ENCODE results near the gene JAG2.

Gene JAG2

DNA sequence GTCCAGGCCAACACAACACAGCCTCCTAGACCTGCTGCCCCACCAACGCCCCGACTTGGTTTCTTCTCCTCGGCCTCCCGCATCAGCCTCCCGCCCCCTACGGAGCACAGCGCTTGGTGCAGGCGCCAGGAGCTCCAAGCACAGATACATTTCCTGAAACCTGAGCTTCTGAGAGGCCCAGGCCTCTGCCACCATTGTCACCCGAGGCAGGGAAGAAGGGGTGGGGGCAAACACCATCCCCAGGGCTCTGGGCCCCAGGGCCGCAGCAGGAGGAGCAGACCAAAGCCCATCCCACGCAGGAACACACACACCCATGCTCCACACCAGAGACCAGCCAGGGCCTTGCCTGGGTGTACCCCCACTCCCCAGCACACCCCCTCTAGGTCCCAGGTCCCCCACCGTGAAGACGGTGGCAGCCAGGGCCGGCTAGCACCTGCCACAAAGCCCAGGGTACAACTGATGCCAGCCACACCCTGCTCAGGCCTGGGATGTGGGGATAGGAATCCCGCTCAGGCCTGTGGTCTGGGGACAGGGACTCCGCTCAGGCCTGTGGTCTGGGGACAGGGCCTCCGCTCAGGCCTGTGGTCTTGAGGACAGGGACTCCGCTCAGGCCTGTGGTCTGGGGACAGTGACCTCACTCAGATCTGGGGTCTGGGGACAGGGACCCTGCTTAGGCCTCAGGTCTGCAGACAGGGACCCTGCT lies 5.4 kb downstream of the JAG2 start:
- DNase-seq, result no peak

DNA sequence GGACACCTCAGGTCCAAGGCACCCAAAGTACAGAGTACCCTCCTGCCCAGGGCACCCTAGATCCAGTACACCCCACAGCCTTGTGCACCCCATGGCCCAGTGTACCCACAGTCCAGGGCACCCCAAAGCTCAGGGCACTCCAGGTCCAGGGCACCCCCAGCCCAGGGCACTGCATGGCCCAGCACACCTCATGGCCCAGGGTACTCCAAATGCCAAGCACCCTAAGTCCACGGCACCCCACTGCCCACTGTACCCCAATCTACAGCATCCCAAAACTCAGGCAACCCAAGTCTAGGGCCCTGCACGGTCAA lies 6.0 kb downstream of the JAG2 start:
- no peak for DNase-seq

DNA sequence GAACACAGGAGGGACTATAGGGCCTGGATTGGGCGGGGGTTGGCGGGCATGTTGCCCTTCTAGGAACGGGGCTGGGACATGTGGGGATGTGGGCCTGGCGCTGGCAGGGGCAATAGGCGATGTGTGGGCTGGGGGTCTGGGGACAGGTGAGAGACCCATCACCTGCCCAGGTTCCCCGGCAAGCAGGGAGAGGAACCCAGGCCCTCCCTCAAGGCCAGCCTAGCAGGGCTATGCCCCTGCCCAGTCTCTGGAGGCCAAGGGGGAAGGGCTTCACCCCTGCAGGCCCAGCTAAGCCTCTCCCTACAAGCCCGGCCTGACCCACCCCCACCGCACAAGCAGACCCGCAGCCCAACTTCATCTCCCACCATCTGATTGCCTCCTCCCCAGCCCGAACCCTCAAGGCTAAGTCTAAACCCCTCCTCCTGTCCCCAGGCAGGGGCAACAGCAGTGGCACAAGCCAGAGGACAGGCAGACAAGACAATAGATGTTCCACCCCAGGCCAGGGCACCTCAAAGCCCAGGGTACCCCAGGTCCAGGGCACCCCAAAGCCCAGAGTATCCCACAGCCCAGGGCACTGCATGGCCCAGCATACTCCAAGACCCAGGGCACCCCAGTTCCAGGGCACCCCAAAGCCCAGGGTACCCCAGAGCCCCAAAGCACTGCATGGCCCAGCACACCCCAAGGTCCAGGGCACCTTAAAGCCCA lies 6.5 kb downstream of the JAG2 start:
- no peak for DNase-seq

DNA sequence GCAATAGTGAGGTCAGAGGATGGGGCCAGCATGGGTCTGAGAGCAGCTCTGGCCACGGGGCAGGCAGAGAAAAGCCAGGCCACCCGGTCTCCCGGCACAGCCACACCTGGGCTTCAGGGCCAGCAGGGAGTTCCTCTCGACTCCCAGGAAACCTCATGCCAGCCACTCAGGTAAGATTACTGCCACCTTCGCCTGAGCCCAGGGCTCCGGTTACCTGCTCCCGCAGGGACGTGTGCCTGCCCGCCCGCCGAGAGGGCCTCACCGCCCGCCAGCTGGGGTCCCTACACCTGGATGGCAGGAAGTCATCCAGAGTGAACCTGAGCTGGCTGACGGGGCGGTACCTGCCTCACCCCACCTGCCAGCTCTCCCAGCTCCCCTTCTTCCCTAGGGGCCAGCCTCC lies 7.3 kb downstream of the JAG2 start:
- DNase-seq, result no peak

DNA sequence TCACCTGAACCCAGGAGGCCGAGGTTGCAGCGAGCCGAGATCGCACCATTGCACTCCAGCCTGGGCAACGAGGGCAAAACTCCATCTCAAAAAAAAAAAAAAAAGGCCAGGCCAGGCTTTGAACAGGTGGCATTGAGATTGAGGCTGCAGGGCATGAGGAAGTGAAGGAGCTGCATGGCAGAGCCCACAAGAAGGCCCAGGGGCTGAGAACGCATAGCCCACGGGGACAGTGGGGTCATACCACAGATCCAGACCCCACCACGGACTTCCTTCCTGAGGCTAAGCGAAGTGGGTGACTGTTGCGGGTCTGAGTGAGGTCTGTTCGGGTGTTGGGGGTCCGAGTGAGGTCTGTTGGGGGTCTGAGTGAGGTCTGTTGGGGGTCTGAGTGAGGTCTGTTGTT lies 7.8 kb downstream of the JAG2 start:
- no peak for DNase-seq

DNA sequence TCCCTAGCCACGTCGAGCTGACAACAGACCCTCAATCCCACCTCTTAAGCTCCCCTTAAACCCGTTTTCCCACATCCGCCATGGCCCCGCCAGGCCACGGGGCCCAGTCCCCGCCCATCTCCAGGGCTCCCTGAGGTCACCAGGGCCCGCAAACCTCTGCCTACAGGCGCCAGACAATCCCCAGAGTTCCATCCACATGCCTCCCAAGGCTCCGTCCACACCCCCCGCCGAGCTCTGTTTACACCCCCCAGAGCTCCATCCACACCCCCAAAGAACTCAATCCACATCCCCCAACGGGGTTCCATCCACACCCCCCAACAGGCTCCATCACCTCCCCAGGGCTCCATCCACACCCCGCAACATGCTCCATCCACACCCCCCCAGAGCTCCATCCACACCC lies 9.2 kb downstream of the JAG2 start:
- DNase-seq, result no peak

DNA sequence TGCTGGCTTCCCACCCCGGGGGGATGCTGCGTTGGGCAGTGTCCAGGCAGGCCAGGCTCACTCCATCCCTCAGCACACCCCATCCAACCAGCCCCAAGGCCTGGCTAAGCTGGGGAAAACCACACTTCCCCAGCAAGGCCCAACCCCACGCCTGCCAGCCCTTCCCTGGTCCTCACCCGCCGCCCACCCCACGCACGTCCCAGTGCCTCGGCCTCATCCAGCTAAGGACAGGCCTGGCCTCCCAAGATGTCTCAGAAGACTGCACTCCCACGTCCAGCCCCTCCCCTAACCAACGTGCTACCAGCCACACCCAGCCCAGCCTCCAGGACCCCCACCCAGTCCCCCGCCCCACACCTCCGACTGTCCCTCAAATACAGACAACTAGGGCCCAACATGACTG lies 9.8 kb downstream of the JAG2 start:
- no peak for DNase-seq

DNA sequence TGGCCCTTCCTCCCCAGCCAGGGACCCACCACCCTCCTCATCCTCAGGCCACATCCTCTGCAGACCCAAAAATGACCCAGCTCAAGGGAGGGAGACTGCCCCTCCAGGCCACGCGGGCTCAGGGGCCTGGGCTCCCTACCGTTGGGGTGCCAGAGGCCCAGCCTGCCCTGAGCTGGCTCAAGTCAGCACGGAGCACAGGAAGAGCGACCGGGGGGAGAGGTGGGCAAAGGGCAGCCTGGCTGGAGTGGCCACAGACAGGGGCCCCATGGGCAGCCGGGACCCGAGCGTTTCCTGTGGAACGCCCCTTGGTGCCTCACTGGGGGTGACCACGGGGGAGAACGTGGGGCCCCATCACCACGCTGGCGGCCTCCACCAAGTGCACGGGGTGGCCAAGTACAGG lies 10.7 kb downstream of the JAG2 start:
- DNase-seq, result no peak

DNA sequence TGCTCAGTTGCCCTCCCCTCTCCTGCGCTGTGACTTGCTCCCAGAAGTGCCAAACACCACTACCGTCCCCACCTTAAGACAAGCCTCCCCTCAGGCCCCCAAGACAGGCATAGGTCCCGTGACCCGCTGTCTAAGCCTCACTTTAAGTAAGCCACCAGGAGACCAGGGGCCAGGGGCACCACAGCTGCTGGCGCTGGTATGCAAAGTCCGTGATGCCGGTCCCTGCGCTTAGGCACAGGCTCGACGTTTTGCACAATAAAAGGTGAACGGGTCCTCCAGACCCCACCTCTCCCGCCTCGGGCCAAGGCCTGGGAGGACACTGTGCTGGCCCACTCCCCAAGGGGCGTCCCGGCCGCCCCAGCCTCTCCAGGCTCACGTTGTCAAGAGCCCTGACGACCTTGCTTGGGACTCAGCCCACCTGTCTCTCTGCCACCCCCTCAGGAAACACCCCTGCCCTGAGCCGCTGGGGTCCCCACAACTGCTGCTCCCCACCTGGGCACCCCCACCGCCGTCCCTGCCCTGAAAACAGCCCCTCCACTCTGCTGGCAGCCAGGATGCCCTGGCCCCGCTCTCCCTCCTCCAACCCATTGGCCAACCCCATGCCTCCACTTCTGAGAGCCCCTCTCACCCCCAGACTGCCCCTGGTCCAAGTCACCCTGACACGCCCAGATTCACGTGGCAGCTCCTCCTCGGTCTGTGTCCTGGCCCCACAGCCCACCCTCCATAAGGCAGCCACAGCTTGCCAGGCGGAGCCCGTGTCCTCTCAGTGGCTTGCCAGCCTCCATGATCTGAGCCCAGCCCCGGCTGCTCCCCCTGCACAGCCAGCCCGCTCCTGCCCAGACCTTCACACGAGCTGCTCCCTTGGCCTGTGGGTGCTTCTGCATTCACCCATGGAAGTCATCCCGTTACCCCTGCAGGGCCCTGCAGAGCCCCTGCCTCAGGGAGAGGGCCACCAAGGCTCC lies 11.9 kb downstream of the JAG2 start:
- DNase-seq, result no peak

DNA sequence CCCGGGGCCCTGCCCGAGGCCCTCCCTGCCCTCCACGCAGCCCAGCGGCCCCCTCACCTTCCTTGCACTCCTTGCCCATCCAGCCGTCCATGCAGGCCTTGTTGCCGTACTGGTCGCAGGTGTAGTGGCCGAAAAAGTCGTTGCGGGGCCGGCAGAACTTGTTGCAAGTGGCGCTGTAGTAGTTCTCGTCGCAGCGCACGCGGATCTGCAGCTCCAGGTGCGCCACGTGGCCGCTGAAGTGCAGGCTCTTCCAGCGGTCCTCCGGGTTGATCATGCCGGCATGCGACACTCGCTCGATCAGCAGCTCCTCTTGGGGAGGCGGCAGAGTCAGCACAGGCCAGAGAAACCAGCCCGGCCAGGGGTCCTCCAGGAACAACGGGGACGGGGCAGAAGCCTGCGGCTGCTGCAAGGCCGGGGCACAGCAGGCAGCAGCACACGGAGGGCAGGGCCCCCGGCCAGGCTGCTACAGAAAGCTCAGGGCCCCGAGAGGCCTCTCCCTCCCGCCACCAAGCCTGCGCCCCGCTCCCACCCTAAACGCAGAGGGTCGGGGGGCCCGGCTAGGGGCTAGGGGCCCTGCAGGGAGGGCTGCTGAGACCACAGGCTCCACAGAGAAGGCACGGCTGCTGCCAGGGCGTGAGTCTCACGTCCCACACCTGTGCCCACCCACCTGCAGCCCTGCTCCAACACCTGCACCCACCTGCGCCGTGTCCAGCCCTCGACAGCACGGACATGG lies 12.7 kb downstream of the JAG2 start:
- no peak for DNase-seq

DNA sequence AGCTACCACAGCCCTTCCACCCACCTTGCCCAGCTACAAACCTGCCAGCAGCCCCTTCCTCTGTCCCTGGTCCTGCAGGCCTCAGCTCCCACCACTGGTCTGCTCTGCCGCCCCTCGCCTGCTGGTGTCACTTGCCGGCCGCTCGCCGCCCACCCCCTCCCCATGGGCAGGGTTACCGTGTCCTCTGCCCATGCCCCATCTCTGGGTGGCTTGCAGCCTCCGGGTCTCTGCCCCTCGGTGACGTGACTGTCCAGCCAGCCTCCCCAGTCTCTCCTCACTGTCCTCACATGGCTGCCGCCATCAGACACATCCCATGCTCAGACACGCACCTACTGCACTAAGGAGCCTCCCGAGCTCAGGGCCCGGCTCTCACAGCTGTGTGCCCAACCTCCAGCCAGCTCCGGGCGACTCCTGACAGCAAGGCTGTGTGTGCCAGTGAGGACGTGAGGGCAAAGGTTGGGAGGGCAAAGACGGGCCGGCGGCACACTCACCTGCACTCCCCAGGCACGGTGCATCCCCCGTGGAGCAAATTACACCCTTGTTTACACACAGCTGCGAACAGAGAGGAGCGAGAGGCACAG lies 13.4 kb downstream of the JAG2 start:
- DNase-seq, result no peak

DNA sequence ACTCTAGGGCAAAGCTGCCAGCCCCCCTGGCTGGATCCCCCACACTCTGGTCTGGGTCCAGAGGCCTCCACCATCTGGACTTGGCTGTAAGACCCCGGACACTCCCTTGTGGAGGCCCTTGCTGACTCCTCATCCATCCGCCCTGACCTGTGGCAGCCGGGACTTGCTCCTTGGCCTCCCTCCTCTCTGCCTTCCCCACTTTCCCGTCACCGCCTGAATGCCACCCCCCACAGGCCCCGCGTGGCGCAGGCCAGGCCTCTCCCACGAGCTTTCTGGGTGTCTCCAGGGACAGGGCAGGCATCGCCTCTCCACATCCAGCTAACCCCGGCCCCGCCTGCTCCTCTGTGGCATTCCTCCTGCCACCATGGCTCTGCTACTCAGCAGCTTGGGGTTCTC lies 14.1 kb downstream of the JAG2 start:
- DNase-seq, result no peak

DNA sequence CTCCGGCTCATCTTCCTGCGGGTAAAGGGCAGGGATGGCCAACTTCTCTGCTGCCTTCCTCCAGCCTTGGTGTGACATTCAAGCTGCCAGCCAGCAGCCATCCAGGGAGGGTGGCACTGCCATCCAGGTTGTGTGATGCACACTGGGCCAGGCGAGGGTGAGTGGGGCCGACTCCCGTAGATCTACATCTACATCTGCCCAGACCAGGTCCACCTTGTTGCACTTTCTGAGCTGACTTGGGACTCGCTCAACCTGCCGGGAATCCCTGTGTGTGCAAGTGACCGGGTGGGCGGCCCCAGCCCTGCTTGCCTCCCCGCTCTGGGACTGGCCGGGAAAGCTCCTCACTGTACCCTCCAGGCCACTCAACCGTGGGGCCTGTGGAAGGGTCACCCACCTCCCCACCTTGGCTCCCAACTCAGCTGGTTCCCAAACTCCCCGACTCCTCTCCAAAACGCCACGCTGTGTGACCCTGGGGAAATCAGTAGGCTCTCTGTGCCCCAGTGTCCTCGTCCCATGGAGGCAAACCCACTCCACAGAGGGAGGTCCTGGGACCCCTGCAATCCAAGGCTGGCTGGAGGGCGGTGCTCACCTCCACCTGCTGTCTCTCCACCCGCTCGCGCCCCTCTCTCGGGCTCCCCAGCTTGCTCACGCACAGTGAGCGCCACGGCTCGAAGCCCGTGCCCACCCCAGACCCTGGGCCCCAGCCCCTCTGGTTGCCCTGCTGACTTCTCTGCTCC lies 14.7 kb downstream of the JAG2 start:
- no peak for DNase-seq

DNA sequence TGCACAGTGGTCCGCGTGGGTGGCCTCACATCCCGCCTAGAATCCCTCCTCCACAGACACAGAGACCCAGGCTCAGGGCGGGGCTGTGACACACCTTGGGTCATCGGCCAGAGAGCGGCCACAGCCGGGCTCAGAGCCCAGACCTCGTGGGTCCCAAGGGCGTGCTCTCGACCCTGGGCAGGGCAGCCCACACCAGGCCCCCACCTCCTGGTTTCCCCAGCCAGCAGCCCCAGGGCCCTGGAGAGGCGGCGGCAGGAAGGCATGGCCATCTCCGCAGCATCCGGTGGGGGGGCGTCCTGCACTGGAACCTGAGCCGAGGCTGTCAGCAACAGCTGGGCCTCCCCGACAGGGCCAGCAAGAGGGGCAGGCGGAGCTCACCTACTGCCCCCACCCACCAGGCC lies 15.2 kb downstream of the JAG2 start:
- no peak for DNase-seq

DNA sequence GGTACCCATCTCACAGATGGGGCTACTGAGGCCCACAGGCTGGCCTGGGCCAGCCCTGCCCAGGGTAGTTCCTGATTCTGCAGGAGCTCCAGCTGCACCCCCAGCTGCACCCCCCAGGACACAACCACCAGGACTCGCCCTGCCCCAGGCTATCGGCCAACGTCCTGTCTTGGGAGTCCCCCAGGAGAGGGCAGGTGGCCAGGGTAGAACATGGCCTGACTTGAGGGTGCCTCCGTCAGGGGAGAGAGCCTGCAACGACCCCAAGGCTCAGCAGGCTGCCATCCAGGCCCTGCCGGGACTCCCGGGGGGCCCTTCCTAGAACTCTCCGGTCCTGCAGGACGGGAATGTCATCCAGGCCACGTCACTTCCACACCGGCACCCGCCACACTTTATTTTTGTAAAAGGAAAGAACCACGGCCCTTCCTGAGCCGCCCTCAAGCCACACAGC lies 15.8 kb downstream of the JAG2 start:
- no peak for DNase-seq

DNA sequence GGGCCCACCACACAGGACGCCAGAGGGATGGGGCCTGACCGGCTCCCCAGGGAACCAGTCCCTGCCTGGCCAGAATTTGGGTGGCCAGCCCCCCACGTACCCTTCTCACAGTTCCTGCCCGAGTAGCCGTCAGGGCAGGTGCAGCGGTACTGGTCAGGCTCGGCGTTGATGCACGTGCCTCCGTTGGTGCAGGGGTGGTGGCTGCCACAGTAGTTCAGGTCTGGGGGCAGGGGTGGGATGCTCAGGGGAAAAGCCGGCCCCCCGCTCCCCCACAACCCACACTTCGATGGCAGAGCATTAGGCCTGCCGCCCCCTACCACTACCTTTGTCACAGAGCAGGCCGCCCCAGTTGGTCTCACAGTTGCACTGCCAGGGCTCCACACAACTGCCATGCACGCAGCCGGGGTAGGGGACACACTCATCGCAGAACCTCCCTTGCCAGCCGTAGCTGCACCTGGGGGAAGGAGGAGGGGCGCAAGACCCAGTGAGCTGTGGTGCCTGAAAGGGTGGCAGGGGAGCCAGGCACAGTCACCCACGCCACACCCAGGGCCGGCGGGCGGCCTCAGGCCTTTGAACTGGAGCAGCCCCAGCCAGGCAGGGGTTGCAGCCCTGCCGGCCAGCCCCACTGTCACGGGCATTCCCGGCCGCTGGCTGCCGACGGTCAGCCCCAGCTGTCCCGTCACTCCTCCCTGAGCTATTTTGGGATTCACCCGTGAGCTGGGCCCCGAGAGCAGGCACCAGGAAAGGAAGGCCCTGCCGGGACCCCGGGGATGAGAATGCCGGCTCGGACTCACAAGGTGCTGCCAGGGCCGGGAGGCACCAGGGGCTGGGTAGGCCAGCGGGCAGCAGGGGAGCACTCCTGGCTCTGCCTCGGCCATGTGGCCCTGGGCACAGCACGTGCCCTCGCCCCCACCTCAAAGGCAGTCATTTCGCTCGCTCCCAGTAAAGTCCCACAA lies 16.5 kb downstream of the JAG2 start:
- DNase-seq, result no peak

DNA sequence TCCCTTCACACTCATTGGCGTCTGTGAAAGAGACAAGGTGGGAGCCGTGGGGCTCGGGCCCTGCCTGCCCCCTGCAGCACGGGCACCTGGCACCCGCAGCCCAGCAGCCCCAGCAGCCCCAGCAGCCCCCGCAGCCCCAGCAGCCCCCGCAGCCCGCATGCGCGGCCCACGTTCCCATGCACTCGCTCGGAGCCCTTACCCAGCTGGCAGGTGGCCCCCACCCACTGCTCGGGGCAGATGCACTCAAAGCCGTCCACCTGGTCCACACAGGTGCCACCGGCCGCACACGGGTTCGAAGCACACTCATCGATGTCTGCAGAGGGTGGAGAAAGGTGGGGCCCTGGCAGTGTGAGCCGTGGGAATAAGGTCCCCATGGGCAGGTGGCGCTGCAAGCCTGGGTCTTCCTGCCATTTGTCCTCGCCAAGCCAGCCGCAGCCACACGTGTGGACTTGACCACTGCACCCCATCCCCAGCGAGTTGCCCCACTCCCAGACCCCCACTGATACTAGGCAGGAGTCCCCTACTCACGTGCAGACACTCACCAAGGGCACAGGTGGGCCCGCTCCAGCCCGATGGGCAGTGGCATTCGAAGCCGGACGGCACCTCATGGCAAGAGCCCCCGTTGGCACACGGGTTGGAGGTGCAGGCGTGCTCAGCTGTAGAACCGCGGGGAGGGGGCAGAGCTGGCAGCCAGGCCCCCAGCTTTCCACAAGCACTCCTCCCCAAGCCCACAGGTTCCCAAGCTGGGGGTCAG lies 17.3 kb downstream of the JAG2 start:
- DNase-seq, result no peak

DNA sequence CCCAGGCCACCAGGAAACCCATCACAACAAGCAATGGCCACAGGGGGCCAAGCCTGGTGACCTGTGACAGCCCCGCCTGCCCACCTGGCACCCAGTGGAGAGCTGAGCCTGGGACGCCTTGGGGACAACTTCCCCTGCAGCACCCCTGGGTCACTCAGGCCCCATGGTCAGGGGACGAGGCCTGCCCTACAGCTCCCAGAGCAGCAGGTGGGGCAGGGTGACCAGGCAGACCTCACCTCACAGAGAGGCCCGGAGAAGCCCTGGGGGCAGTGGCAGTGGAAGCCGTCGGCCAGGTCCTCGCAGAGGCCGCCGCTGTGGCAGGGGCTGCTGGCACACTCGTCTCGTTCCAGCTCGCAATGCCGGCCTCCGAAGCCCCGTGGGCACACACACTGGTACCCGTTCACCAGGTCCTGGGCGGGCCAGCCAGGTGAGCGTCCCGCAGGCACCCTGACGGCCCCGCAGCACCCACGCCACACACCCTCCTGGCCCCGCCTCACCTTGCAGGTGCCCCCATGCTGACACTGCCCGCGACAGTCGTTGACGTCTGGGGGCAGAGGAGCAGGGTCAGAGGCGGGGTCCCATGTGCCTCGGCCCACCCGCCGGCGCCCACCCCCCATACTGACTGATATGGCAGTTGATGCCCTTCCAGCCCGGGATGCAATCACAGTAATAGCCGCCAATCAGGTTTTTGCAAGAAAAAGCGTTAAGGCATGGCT lies 18.1 kb downstream of the JAG2 start:
- no peak for DNase-seq

DNA sequence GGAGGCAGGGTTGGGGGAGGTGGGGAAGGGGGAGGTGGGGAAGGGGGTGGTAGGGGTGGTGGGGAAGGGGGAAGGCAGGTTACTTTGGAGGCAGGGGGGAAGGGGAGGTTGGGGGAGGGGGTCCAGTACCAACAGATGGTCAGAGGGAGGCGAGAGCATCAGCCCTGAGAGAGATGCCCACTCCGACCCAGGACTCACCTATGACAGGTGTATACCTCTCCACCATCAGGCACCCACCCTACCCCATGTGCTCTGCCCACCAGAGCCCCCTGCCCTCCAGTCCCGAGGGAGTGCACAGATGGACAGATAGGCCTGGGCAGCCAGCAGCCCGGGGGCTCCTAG lies 18.6 kb downstream of the JAG2 start:
- no peak for DNase-seq

All from inflammatory macrophage (primary cell).